Hepatocyte (in vitro differentiated cells): ENCODE results near the gene HOXD13. TPM values are rescaled to one million over a fixed set of nuclear protein-coding genes. Genes with fewer than 3 reads are reported as not detected.

Experiments used
- DNase-seq: peaks from one replicate; pipeline ENCODE4 v3.0.0-alpha.2; 2016; ENCODE audit warnings: low spot score
- H2AFZ ChIP-seq: fragments of 200-600 bp; sonication (generic); 2 replicates; pipeline ENCODE4 v1.6.0; 2016; ENCODE audit warnings: antibody characterized with exemption, mild to moderate bottlenecking
- H3K27ac ChIP-seq: fragments of 200-600 bp; sonication (generic); 2 replicates; pipeline ENCODE4 v1.5.1; 2016; ENCODE audit warnings: mild to moderate bottlenecking
- H3K27me3 ChIP-seq: fragments of 200-600 bp; sonication (generic); 2 replicates; pipeline ENCODE4 v1.6.1; 2016
- H3K36me3 ChIP-seq: fragments of 200-600 bp; sonication (generic); replicated peaks from 2 replicates; pipeline ENCODE4 v1.5.1; 2016; ENCODE audit warnings: low read depth; ENCODE audit not compliant: insufficient read depth
- H3K4me1 ChIP-seq: fragments of 200-600 bp; sonication (generic); 2 replicates; pipeline ENCODE4 v1.5.1; 2016; ENCODE audit warnings: mild to moderate bottlenecking, moderate library complexity; ENCODE audit not compliant: insufficient read depth
- H3K4me2 ChIP-seq: fragments of 200-600 bp; sonication (generic); 2 replicates; pipeline ENCODE4 v1.6.0; 2016
- H3K4me3 ChIP-seq: fragments of 200-600 bp; sonication (generic); 2 replicates; pipeline ENCODE4 v1.5.1; 2016; ENCODE audit warnings: mild to moderate bottlenecking
- H3K79me2 ChIP-seq: fragments of 200-600 bp; sonication (generic); 2 replicates; pipeline ENCODE4 v1.6.0; 2017; ENCODE audit warnings: mild to moderate bottlenecking
- H3K9me2 ChIP-seq: fragments of 200-600 bp; sonication (generic); replicated peaks from 2 replicates; pipeline ENCODE4 v1.6.0; 2017; ENCODE audit warnings: mild to moderate bottlenecking; ENCODE audit not compliant: insufficient read depth
- H3K9me3 ChIP-seq: fragments of 200-600 bp; sonication (generic); 2 replicates; pipeline ENCODE4 v1.5.1; 2016; ENCODE audit warnings: low read depth, mild to moderate bottlenecking
- H4K20me1 ChIP-seq: fragments of 200-600 bp; sonication (generic); 2 replicates; pipeline ENCODE4 v1.6.0; 2016; ENCODE audit warnings: mild to moderate bottlenecking; ENCODE audit not compliant: insufficient read depth, poor library complexity, severe bottlenecking
- CTCF ChIP-seq: fragments of 200-600 bp; sonication (generic); IDR thresholded peaks from 2 replicates; pipeline ENCODE4 v1.5.1; 2016; ENCODE audit warnings: antibody characterized with exemption, mild to moderate bottlenecking; ENCODE audit not compliant: poor library complexity
- EZH2 ChIP-seq: fragments of 200-600 bp; sonication (generic); IDR thresholded peaks from 2 replicates; pipeline ENCODE4 v1.6.1; 2016; ENCODE audit warnings: antibody characterized with exemption, mild to moderate bottlenecking, borderline replicate concordance
- EZH2phosphoT487 ChIP-seq: fragments of 200-600 bp; sonication (generic); IDR thresholded peaks from one replicate; pipeline ENCODE4 v1.6.1; 2018; ENCODE audit warnings: antibody characterized with exemption, mild to moderate bottlenecking, low read depth, moderate library complexity; ENCODE audit not compliant: unreplicated experiment, severe bottlenecking
- WGBS: methylation state at CpG from one replicate; pipeline ENCODE4 v1.1.6; 2016; ENCODE audit warnings: low lambda C conversion rate; ENCODE audit errors: missing lambda C conversion rate; 5-methylcytosine and 5-hydroxymethylcytosine counted together
- polyA plus RNA-seq: library from polyadenylated mRNA; unstranded; fragments of >200 nt; fragmentation: Nextera tagmentation; extraction: Ambion mirVana; gene quantifications from 2 replicates; pipeline ENCODE4 v1.2.1, GENCODE V29; 2016
- total RNA-seq: library from RNA; depleted of rRNA; stranded (reverse); fragments of >200 nt; gene quantifications from 2 replicates; pipeline ENCODE4 v1.2.3, GENCODE V29; 2014

The HOXD13 gene
- total and polyA plus RNA-seq, 2 experiments from 2014 or later, result 24.7 to 37.2 TPM

GRCh38 chr2:176133389-176133788, 40.9 kb downstream of the HOXD13 start:
- H3K27me3 ChIP-seq, result peaks cover 93% of the 10 kb centered on the region
- H3K79me2 ChIP-seq, result no peaks in the 10 kb centered on the region
- H3K27ac ChIP-seq, result no peak overlapping the region

GRCh38 chr2:176134035-176134434, 41.5 kb downstream of the HOXD13 start:
- TF ChIP-seq CTCF (no peak), EZH2 (no peak), EZH2phosphoT487 (no peak)
- no peak for DNase-seq
- H2AFZ ChIP-seq, result no peak overlapping the region
- H3K4me3 ChIP-seq, result no peak overlapping the region
- no peaks in the 10 kb centered on the region for H3K9me3 ChIP-seq
- H3K9me2 ChIP-seq, result no peaks in the 10 kb centered on the region
- H4K20me1 ChIP-seq, result no peaks in the 10 kb centered on the region
- peaks cover 12% of the 10 kb centered on the region for H3K4me1 ChIP-seq
- no peaks in the 10 kb centered on the region for H3K36me3 ChIP-seq
- 33% methylated on average over 4 of the region's 4 CpGs for WGBS
- H3K79me2 ChIP-seq, result no peaks in the 10 kb centered on the region
- H3K27me3 ChIP-seq, result peaks cover 93% of the 10 kb centered on the region
- H3K4me2 ChIP-seq, result no peak overlapping the region
- no peak overlapping the region for H3K27ac ChIP-seq

More at GRCh38 chr2:176133389-176133788, 40.9 kb downstream of the HOXD13 start:
- DNase-seq, result no peak
- Histone ChIP-seq H2AFZ (no peak overlapping the region), H3K4me2 (no peak overlapping the region), H4K20me1 (no peaks in the 10 kb centered on the region), H3K4me3 (no peak overlapping the region), H3K9me2 (no peaks in the 10 kb centered on the region), H3K36me3 (no peaks in the 10 kb centered on the region), H3K9me3 (no peaks in the 10 kb centered on the region), H3K4me1 (peaks cover 17% of the 10 kb centered on the region)
- no peak for TF ChIP-seq EZH2phosphoT487
- TF ChIP-seq EZH2, result no peak
- TF ChIP-seq CTCF, result no peak

GRCh38 chr2:176135035-176135440, 42.5 kb downstream of the HOXD13 start:
- H3K4me2 ChIP-seq, result no peak overlapping the region
- no peaks in the 10 kb centered on the region for H3K79me2 ChIP-seq
- H3K9me3 ChIP-seq, result no peaks in the 10 kb centered on the region
- TF ChIP-seq EZH2phosphoT487, result no peak
- TF ChIP-seq CTCF, result no peak
- no peak for TF ChIP-seq EZH2
- H3K4me1 ChIP-seq, result peaks cover 4% of the 10 kb centered on the region
- no peak overlapping the region for H3K27ac ChIP-seq
- DNase-seq, result no peak
- no peak overlapping the region for H2AFZ ChIP-seq
- peaks cover 95% of the 10 kb centered on the region for H3K27me3 ChIP-seq
- H3K36me3 ChIP-seq, result no peaks in the 10 kb centered on the region
- H3K9me2 ChIP-seq, result no peaks in the 10 kb centered on the region
- H4K20me1 ChIP-seq, result no peaks in the 10 kb centered on the region
- no peak overlapping the region for H3K4me3 ChIP-seq
